ENCODE data around the gene LCA5L. TPM values are rescaled to one million over a fixed set of nuclear protein-coding genes. Genes with fewer than 3 reads are reported as not detected.

LCA5L gene
- total and polyA plus RNA-seq, 2 experiments from 2014 or later, result 0.69 to 1.4 TPM

GRCh38 chr21:39456665-39457064, 11.1 kb upstream of the LCA5L start:
- peak; percentile 50 for DNase-seq (ENCODE audit: low spot score)
- no peak overlapping the region for H3K4me3 ChIP-seq
- no peak overlapping the region for H3K4me3 Mint-ChIP-seq
- H3K9me2 ChIP-seq (ENCODE audit: insufficient read depth), result no peaks in the 10 kb centered on the region
- peaks cover 4% of the 10 kb centered on the region; the same call in 1 of the 2 replicates for H3F3A ChIP-seq (replicated peaks; ENCODE audit: low read depth)
- TF ChIP-seq CTCF (conservative IDR thresholded peaks at IDR 0.05; ENCODE audit: low read depth in 2 of 2), result peak in 1 of 2 experiments; percentile 55; a peak in 2 of 4 replicates
- no peak for TF ChIP-seq ETS1 (IDR thresholded peaks at IDR 0.05)
- no peak for TF ChIP-seq STAT1 (IDR thresholded peaks at IDR 0.05; ENCODE audit: unreplicated experiment)
- TF ChIP-seq POLR2AphosphoS5 (IDR thresholded peaks at IDR 0.05; ENCODE audit: low read depth), result no peak
- H3K27me3 Mint-ChIP-seq (ENCODE audit: insufficient read depth, low read depth, poor library complexity), result peaks cover 12% of the 10 kb centered on the region
- no peaks in the 10 kb centered on the region for H3K79me2 ChIP-seq (replicated peaks; ENCODE audit: insufficient read depth)
- no peaks in the 10 kb centered on the region for H3K27me3 ChIP-seq (ENCODE audit: insufficient read depth)
- no peaks in the 10 kb centered on the region for H4K20me1 ChIP-seq (replicated peaks; ENCODE audit: insufficient read depth)
- H3K36me3 ChIP-seq (ENCODE audit: insufficient read depth), result no peaks in the 10 kb centered on the region
- peak; percentile 29 for ATAC-seq
- no peaks in the 10 kb centered on the region for H3K36me3 Mint-ChIP-seq (ENCODE audit: low read depth)
- peaks cover 10% of the 10 kb centered on the region; the same call in 1 of the 2 replicates for H3K4me1 ChIP-seq (ENCODE audit: insufficient read depth)
- no peak overlapping the region for H3K4me2 ChIP-seq
- peaks cover 13% of the 10 kb centered on the region for H3K4me1 Mint-ChIP-seq
- H3K27ac ChIP-seq (ENCODE audit: low read depth), result no peak overlapping the region
- no peak overlapping the region for H2AFZ ChIP-seq
- H3K9me3 Mint-ChIP-seq, result no peaks in the 10 kb centered on the region
- no peak overlapping the region for H3K27ac Mint-ChIP-seq

GRCh38 chr21:39454949-39455668, 9.5 kb upstream of the LCA5L start:
- Mint-ChIP-seq H3K4me1 (peaks cover 25% of the 10 kb centered on the region), H3K9me3 (no peaks in the 10 kb centered on the region), H3K36me3 (ENCODE audit: low read depth) (no peaks in the 10 kb centered on the region), H3K27me3 (ENCODE audit: insufficient read depth, low read depth, poor library complexity) (peaks cover 13% of the 10 kb centered on the region), H3K4me3 (no peak overlapping the region), H3K27ac (no peak overlapping the region)
- TF ChIP-seq ZNF114 (CRISPR knock-in tag; IDR thresholded peaks at IDR 0.05) (no peak), EZH2 (IDR thresholded peaks at IDR 0.05; ENCODE audit: low read depth, unreplicated experiment) (no peak), REST (IDR thresholded peaks at IDR 0.05; ENCODE audit: unreplicated experiment) (no peak)
- Histone ChIP-seq H3K4me3 (no peak overlapping the region), H3K4me1 (ENCODE audit: insufficient read depth) (peaks cover 20% of the 10 kb centered on the region), H3K27ac (ENCODE audit: low read depth) (no peak overlapping the region), H3F3A (replicated peaks; ENCODE audit: low read depth) (peaks cover 4% of the 10 kb centered on the region; the same call in 1 of the 2 replicates), H3K36me3 (ENCODE audit: insufficient read depth) (no peaks in the 10 kb centered on the region), H3K79me2 (replicated peaks; ENCODE audit: insufficient read depth) (no peaks in the 10 kb centered on the region), H2AFZ (peak overlapping the region; percentile 52; the same call in 1 of the 2 replicates), H4K20me1 (replicated peaks; ENCODE audit: insufficient read depth) (no peaks in the 10 kb centered on the region), H3K4me2 (no peak overlapping the region), H3K9me2 (ENCODE audit: insufficient read depth) (no peaks in the 10 kb centered on the region), H3K27me3 (ENCODE audit: insufficient read depth) (no peaks in the 10 kb centered on the region)
- ATAC-seq, result no peak
- DNase-seq (ENCODE audit: low spot score), result no peak
